Endothelial cell of umbilical vein (primary cell): ENCODE results near the gene ADAMTSL2. TPM values are rescaled to one million over a fixed set of nuclear protein-coding genes. Genes with fewer than 3 reads are reported as not detected.

Experiments
- BruUV-seq: library from RNA; stranded (reverse); fragments of 400-500 nt; replicated peaks from 2 replicates; lab custom pipeline; 2021; lab: Mats Ljungman, UMichigan
- CTCF ChIA-PET: fragments of 300-600, 350-600 bp; sonication (Branson Sonifier 250); formaldehyde crosslinking; loops from one replicate; lab custom pipeline; 2021; ENCODE audit warnings: antibody characterized with exemption, inconsistent platforms; lab: Charles Lee
- POLR2A ChIA-PET: fragments of 300-600, 350-600 bp; sonication (Branson Sonifier 250); formaldehyde crosslinking; loops from one replicate; lab custom pipeline; 2021; ENCODE audit warnings: antibody characterized with exemption, inconsistent platforms; lab: Charles Lee
- DNase-seq: peaks from one replicate; pipeline ENCODE4 v3.0.0-alpha.2; 2011; ENCODE audit warnings: low read depth, low spot score
- FAIRE-seq: peaks from 2 replicates; lab custom pipeline; 2011; peaks lifted over from hg19 to GRCh38; lab: Jason Lieb, UNC
- H2AFZ ChIP-seq: 2 replicates; pipeline ENCODE4 v1.6.0; 2012; ENCODE audit warnings: low read depth, low read length, control low read depth, inconsistent platforms
- H3K27ac ChIP-seq: 2 replicates; pipeline ENCODE4 v1.5.1; 2011; ENCODE audit warnings: low read depth, mild to moderate bottlenecking, control low read depth, low read length, moderate library complexity; ENCODE audit not compliant: insufficient read depth
- H3K27me3 ChIP-seq, 2 experiments: 2 replicates each; pipeline versions ENCODE4 v1.6.0 to v1.6.1; 2011; ENCODE audit warnings: low read length in 2 of 2, mixed read lengths in 1 of 2; ENCODE audit not compliant: control insufficient read depth in 2 of 2, insufficient read depth in 2 of 2
- H3K36me3 ChIP-seq, 2 experiments: 2 replicates in 1 of 2; 3 replicates in 1 of 2; pipeline ENCODE4 v1.5.1; 2011; ENCODE audit warnings: low read length in 2 of 2, mild to moderate bottlenecking in 1 of 2, moderate library complexity in 1 of 2; ENCODE audit not compliant: control insufficient read depth in 2 of 2, insufficient read depth in 2 of 2; ENCODE audit errors: extremely low read depth in 1 of 2
- H3K4me1 ChIP-seq: 3 replicates; pipeline ENCODE4 v1.5.1; 2011; ENCODE audit warnings: mild to moderate bottlenecking, low read length; ENCODE audit not compliant: control insufficient read depth, insufficient read depth; ENCODE audit errors: extremely low read depth
- H3K4me2 ChIP-seq: 2 replicates; pipeline ENCODE4 v1.6.1; 2011; ENCODE audit warnings: low read length, control low read depth, mixed read lengths; ENCODE audit not compliant: insufficient read depth
- H3K4me3 ChIP-seq, 3 experiments: fragments of 200-600 bp in 1 of 3; sonication (generic), shearing (Covaris generic) in 1 of 3; replicated peaks in 1 of 3; 2 replicates each; pipeline ENCODE4 v1.5.1; 2011 to 2016; ENCODE audit warnings: control low read depth in 3 of 3, low read length in 3 of 3, mild to moderate bottlenecking in 2 of 3, inconsistent platforms in 1 of 3, low read depth in 1 of 3, moderate library complexity in 1 of 3; ENCODE audit not compliant: insufficient read depth in 1 of 3
- H3K79me2 ChIP-seq: 2 replicates; pipeline ENCODE4 v1.6.0; 2012; ENCODE audit warnings: low read length, inconsistent platforms; ENCODE audit not compliant: control insufficient read depth, insufficient read depth
- H3K9ac ChIP-seq: replicated peaks from 2 replicates; pipeline ENCODE3; 2011; ENCODE audit warnings: low read length, control low read depth; ENCODE audit not compliant: insufficient read depth; ENCODE audit errors: extremely low read depth
- H3K9me1 ChIP-seq: replicated peaks from 3 replicates; pipeline ENCODE4 v1.6.0; 2011; ENCODE audit warnings: mild to moderate bottlenecking, low read length; ENCODE audit not compliant: control insufficient read depth, insufficient read depth; ENCODE audit errors: extremely low read depth
- H3K9me3 ChIP-seq: replicated peaks from 2 replicates; pipeline ENCODE4 v1.5.1; 2012; ENCODE audit warnings: low read length, inconsistent platforms; ENCODE audit not compliant: control insufficient read depth, insufficient read depth
- H4K20me1 ChIP-seq: replicated peaks from 2 replicates; pipeline ENCODE3; 2011; ENCODE audit warnings: mild to moderate bottlenecking, low read length; ENCODE audit not compliant: control insufficient read depth, insufficient read depth; ENCODE audit errors: extremely low read depth
- EZH2 ChIP-seq: IDR thresholded peaks from 2 replicates; pipeline ENCODE4 v1.6.1; 2012; ENCODE audit warnings: borderline replicate concordance, low read depth, mild to moderate bottlenecking, moderate library complexity, low read length, inconsistent platforms; ENCODE audit not compliant: severe bottlenecking
- FOS ChIP-seq: IDR thresholded peaks from 2 replicates; pipeline ENCODE4 v1.6.1; 2011; ENCODE audit warnings: mild to moderate bottlenecking, low read length, moderate library complexity, borderline replicate concordance; ENCODE audit not compliant: insufficient read depth
- GATA2 ChIP-seq: IDR thresholded peaks from 2 replicates; pipeline ENCODE4 v1.7.0; 2011; ENCODE audit warnings: low read depth, mild to moderate bottlenecking, moderate library complexity, mixed read lengths, low read length; ENCODE audit not compliant: insufficient read length, insufficient read depth
- JUN ChIP-seq: IDR thresholded peaks from 2 replicates; pipeline ENCODE4 v1.6.1; 2011; ENCODE audit warnings: borderline replicate concordance, low read depth; ENCODE audit not compliant: insufficient read length, insufficient read depth
- MYC ChIP-seq: IDR thresholded peaks from one replicate; pipeline ENCODE4 v1.6.1; 2011; ENCODE audit warnings: mild to moderate bottlenecking, low read depth, low read length
- POLR2AphosphoS5 ChIP-seq: IDR thresholded peaks from 2 replicates; pipeline ENCODE4 v1.6.1; 2012; ENCODE audit warnings: low read depth, mild to moderate bottlenecking, control low read depth, low read length, moderate library complexity; ENCODE audit not compliant: insufficient read depth
- dilution Hi-C: fragments of 300-500 bp; cut with MboI; formaldehyde crosslinking; loops from one replicate; pipeline ENCODE4 v1.15.0; 2019; ENCODE audit warnings: low sequenced_read_pairs; ENCODE audit not compliant: extremely low pct_ligation_motif_present
- intact Hi-C: fragments of 100-400 bp; cut with micrococcal nuclease; formaldehyde crosslinking; loops from one replicate; pipeline ENCODE4 v1.10.0; 2022
- polyA plus RNA-seq, 4 experiments: library from polyadenylated mRNA; depleted of rRNA in 3 of 4; stranded (reverse) in 3 of 4; unstranded in 1 of 4; fragments of >200 nt; gene quantifications; 2 replicates each; pipeline versions ENCODE4 v1.2.1 to v1.2.3, GENCODE V29; 2011 to 2012; ENCODE audit warnings: missing spikeins in 1 of 4
- total RNA-seq: library from RNA; stranded (reverse); gene quantifications from 2 replicates; pipeline ENCODE4 v1.2.3, GENCODE V29; 2021
- TF ChIP-seq, protein P1 (sequence below), 2 donors: IDR thresholded peaks; 1 replicate in 1 of 2; 2 replicates in 1 of 2; pipeline ENCODE4 v1.5.1; 2011; ENCODE audit warnings: low read length in 2 of 2, mild to moderate bottlenecking in 2 of 2, moderate library complexity in 2 of 2, control low read depth in 1 of 2, inconsistent platforms in 1 of 2, low read depth in 1 of 2; ENCODE audit not compliant: insufficient read depth in 1 of 2; ENCODE audit errors: extremely low read depth in 1 of 2
- TF ChIP-seq, protein P2 (sequence below): IDR thresholded peaks from 2 replicates; pipeline ENCODE4 v1.6.1; 2011; ENCODE audit not compliant: insufficient read depth, insufficient read length

The ADAMTSL2 gene
- total and polyA plus RNA-seq, 2 donors (not counting 3 experiments of a cell fraction or from before 2014, with no cell fraction given) = not detected

DNA sequence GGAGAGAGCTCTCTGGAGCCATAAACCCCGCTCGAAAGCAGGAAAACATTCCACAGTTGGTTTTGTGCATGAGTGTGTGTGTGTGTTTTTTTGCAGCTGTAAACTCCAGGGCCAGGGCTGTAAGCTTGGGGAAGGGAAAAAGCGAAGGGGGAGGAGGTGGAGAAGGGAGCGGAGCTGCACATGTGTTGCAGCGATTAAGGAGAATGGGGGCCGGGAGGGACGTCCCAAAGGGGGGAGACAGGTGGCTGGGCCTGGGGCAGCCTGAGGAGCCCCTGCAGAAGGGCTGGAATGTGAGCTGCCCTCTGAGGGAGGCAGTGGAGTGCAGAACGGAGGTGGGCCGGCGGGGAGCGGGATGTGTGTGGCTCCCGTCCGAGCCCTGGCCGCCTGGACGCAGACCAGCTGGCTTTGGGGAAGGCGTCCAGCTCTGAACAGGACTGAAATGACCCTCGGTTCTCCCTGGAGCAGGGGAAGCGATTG is 7.0 kb upstream of the ADAMTSL2 start:
- Histone ChIP-seq H3K4me3 (no peak overlapping the region), H4K20me1 (no peaks in the 10 kb centered on the region), H3K9me1 (no peaks in the 10 kb centered on the region), H3K9me3 (no peaks in the 10 kb centered on the region), H3K9ac (no peak overlapping the region), H3K36me3 (no peaks in the 10 kb centered on the region), H3K79me2 (no peaks in the 10 kb centered on the region), H2AFZ (no peak overlapping the region), H3K4me2 (no peak overlapping the region), H3K27me3 (peaks cover 0 to 3% of the 10 kb centered on the region in 2 experiments), H3K27ac (no peak overlapping the region), H3K4me1 (no peaks in the 10 kb centered on the region)
- BruUV-seq = no TSS peak
- DNase-seq = no peak
- CTCF ChIA-PET = interaction anchor here (0.5 kb wide), 1 partner anchor 329 kb away, joined by 3 read pairs; no protein-coding TSS in a partner anchor
- no peak for FAIRE-seq
- TF ChIP-seq GATA2 (no peak), EZH2 (no peak), FOS (no peak), MYC (no peak), POLR2AphosphoS5 (no peak), JUN (no peak)
- TF ChIP-seq, protein P1, sequence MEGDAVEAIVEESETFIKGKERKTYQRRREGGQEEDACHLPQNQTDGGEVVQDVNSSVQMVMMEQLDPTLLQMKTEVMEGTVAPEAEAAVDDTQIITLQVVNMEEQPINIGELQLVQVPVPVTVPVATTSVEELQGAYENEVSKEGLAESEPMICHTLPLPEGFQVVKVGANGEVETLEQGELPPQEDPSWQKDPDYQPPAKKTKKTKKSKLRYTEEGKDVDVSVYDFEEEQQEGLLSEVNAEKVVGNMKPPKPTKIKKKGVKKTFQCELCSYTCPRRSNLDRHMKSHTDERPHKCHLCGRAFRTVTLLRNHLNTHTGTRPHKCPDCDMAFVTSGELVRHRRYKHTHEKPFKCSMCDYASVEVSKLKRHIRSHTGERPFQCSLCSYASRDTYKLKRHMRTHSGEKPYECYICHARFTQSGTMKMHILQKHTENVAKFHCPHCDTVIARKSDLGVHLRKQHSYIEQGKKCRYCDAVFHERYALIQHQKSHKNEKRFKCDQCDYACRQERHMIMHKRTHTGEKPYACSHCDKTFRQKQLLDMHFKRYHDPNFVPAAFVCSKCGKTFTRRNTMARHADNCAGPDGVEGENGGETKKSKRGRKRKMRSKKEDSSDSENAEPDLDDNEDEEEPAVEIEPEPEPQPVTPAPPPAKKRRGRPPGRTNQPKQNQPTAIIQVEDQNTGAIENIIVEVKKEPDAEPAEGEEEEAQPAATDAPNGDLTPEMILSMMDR (IDR thresholded peaks at IDR 0.05; ENCODE audit: extremely low read depth in 1 of 2, insufficient read depth in 1 of 2, low read depth in 1 of 2, low read length in 2 of 2) = no peak
- TF ChIP-seq, protein P2, sequence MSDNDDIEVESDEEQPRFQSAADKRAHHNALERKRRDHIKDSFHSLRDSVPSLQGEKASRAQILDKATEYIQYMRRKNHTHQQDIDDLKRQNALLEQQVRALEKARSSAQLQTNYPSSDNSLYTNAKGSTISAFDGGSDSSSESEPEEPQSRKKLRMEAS = no peak
- intact Hi-C loops = no loop called here
- dilution Hi-C loops = no loop called here
- POLR2A ChIA-PET = no interaction called here
